OCI-LY7 (cell line): ENCODE data around the gene PDZD2. TPM values are rescaled to one million over a fixed set of nuclear protein-coding genes. Genes with fewer than 3 reads are reported as not detected.

Source experiments
- BruUV-seq: library from RNA; stranded (reverse); fragments of 400-500 nt; replicated peaks from 2 replicates; lab custom pipeline; 2021; lab: Mats Ljungman, UMichigan
- CTCF ChIA-PET: fragments of 300-600 bp; sonication (Branson Sonifier 250); formaldehyde crosslinking; loops from one replicate; lab custom pipeline; 2022; ENCODE audit warnings: antibody characterized with exemption; ENCODE audit not compliant: unreplicated experiment; lab: Charles Lee
- POLR2A ChIA-PET: fragments of 300-600 bp; sonication (Branson Sonifier 250); formaldehyde crosslinking; loops from one replicate; lab custom pipeline; 2022; ENCODE audit warnings: antibody characterized with exemption; lab: Charles Lee
- DNase-seq: peaks from one replicate; pipeline ENCODE4 v3.0.0-alpha.2; 2015; ENCODE audit warnings: low spot score
- H2AFZ ChIP-seq: fragments of 200-600 bp; sonication (generic), shearing (Covaris generic); 2 replicates; pipeline ENCODE4 v1.6.1; 2014; ENCODE audit warnings: mild to moderate bottlenecking, antibody characterized with exemption, low read length, moderate library complexity
- H3K27ac ChIP-seq: fragments of 200-600 bp; sonication (generic); 2 replicates; pipeline ENCODE4 v1.5.1; 2014; ENCODE audit warnings: mixed run types, low read depth, mild to moderate bottlenecking, moderate library complexity, low read length, inconsistent platforms; ENCODE audit not compliant: poor library complexity, severe bottlenecking
- H3K36me3 ChIP-seq: fragments of 200-600 bp; sonication (generic); 2 replicates; pipeline ENCODE4 v1.6.1; 2014; ENCODE audit warnings: mild to moderate bottlenecking, antibody characterized with exemption, low read length, moderate library complexity, mixed read lengths; ENCODE audit not compliant: insufficient read depth
- H3K4me1 ChIP-seq: fragments of 200-600 bp; sonication (generic); 2 replicates; pipeline ENCODE4 v1.5.1; 2014; ENCODE audit warnings: mild to moderate bottlenecking, low read length; ENCODE audit not compliant: insufficient read depth, poor library complexity, severe bottlenecking
- H3K4me2 ChIP-seq: fragments of 200-600 bp; sonication (generic); 2 replicates; pipeline ENCODE4 v1.6.1; 2014; ENCODE audit warnings: mild to moderate bottlenecking, low read length
- H3K4me3 ChIP-seq: fragments of 200-600 bp; sonication (generic); 2 replicates; pipeline ENCODE4 v1.5.1; 2014; ENCODE audit warnings: mild to moderate bottlenecking, low read depth, low read length; ENCODE audit not compliant: poor library complexity, severe bottlenecking
- H3K79me2 ChIP-seq: fragments of 200-600 bp; sonication (generic); 2 replicates; pipeline ENCODE4 v1.6.1; 2016; ENCODE audit warnings: low read depth, mild to moderate bottlenecking, low read length, moderate library complexity, mixed read lengths; ENCODE audit not compliant: insufficient read depth
- H3K9me2 ChIP-seq: fragments of 200-600 bp; sonication (generic); 2 replicates; pipeline ENCODE4 v1.6.1; 2016; ENCODE audit warnings: mild to moderate bottlenecking, low read length, mixed read lengths; ENCODE audit not compliant: insufficient read depth
- H3K9me3 ChIP-seq: fragments of 200-600 bp; sonication (generic); 2 replicates; pipeline ENCODE4 v1.6.1; 2014; ENCODE audit warnings: mild to moderate bottlenecking, mixed run types, low read length, mixed read lengths
- H4K20me1 ChIP-seq: fragments of 200-600 bp; sonication (generic); 2 replicates; pipeline ENCODE4 v1.6.1; 2014; ENCODE audit warnings: mild to moderate bottlenecking, antibody characterized with exemption, low read length, moderate library complexity, mixed read lengths; ENCODE audit not compliant: insufficient read depth
- EZH2phosphoT487 ChIP-seq: fragments of 200-600 bp; sonication (generic); IDR thresholded peaks from 2 replicates; pipeline ENCODE4 v1.6.1; 2018; ENCODE audit warnings: low read depth, borderline replicate concordance, mild to moderate bottlenecking, mixed run types, antibody characterized with exemption, low read length, moderate library complexity, mixed read lengths
- intact Hi-C: fragments of 100-400 bp; cut with micrococcal nuclease; formaldehyde crosslinking; loops from one replicate; pipeline ENCODE4 v1.10.0; 2022; ENCODE audit not compliant: unreplicated experiment
- total RNA-seq, 2 experiments: library from RNA; depleted of rRNA in 1 of 2; stranded (reverse); fragments of >200 nt in 1 of 2; shearing (Covaris generic) in 1 of 2; gene quantifications; 2 replicates each; pipeline ENCODE4 v1.2.3, GENCODE V29; 2014 to 2022
- TF ChIP-seq, protein P1 (sequence below): fragments of 200-600 bp; sonication (generic); conservative IDR thresholded peaks from 2 replicates; pipeline ENCODE4 v1.5.1; 2014; ENCODE audit warnings: mild to moderate bottlenecking, antibody characterized with exemption, low read length, moderate library complexity, mixed read lengths

PDZD2 gene
- total RNA-seq, 2 experiments from 2014 or later: 8.6 to 10.6 TPM

- ChIA-PET CTCF (no interaction called here), POLR2A (interaction anchor here (0.5 to 0.7 kb wide), 3 partner anchors 25 to 276 kb away, joined by 3 to 6 read pairs (median 3); no protein-coding TSS in a partner anchor)
- intact Hi-C loops: no loop called here
Measured at GRCh38 chr5:31924005-31924404, 285.1 kb downstream of the PDZD2 start.

GRCh38 chr5:31931874-31932273 lies 292.9 kb downstream of the PDZD2 start:
- Histone ChIP-seq H3K36me3 (no peaks in the 10 kb centered on the region), H3K9me3 (no peaks in the 10 kb centered on the region), H3K4me1 (no peaks in the 10 kb centered on the region), H3K4me3 (no peak overlapping the region), H3K79me2 (no peaks in the 10 kb centered on the region), H3K4me2 (no peak overlapping the region), H2AFZ (no peak overlapping the region), H4K20me1 (no peaks in the 10 kb centered on the region), H3K9me2 (no peaks in the 10 kb centered on the region), H3K27ac (no peak overlapping the region)
- TF ChIP-seq EZH2phosphoT487: no peak
- TF ChIP-seq, protein P1, sequence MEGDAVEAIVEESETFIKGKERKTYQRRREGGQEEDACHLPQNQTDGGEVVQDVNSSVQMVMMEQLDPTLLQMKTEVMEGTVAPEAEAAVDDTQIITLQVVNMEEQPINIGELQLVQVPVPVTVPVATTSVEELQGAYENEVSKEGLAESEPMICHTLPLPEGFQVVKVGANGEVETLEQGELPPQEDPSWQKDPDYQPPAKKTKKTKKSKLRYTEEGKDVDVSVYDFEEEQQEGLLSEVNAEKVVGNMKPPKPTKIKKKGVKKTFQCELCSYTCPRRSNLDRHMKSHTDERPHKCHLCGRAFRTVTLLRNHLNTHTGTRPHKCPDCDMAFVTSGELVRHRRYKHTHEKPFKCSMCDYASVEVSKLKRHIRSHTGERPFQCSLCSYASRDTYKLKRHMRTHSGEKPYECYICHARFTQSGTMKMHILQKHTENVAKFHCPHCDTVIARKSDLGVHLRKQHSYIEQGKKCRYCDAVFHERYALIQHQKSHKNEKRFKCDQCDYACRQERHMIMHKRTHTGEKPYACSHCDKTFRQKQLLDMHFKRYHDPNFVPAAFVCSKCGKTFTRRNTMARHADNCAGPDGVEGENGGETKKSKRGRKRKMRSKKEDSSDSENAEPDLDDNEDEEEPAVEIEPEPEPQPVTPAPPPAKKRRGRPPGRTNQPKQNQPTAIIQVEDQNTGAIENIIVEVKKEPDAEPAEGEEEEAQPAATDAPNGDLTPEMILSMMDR: no peak
- ChIA-PET POLR2A (interaction anchor here (0.7 to 1.0 kb wide), 2 partner anchors 12 to 135 kb away, joined by 3 to 6 read pairs; no protein-coding TSS in a partner anchor), CTCF (interaction anchor here (1.3 kb wide), 1 partner anchor 145 kb away, joined by 7 read pairs; no protein-coding TSS in a partner anchor)
- BruUV-seq: no TSS peak
- intact Hi-C loops: no loop called here
- DNase-seq: no peak

More at GRCh38 chr5:31924005-31924404, 285.1 kb downstream of the PDZD2 start:
- H4K20me1 ChIP-seq: no peaks in the 10 kb centered on the region
- TF ChIP-seq EZH2phosphoT487: no peak
- TF ChIP-seq, protein P1: no peak
- H3K9me3 ChIP-seq: no peaks in the 10 kb centered on the region
- no peak for DNase-seq
- no peak overlapping the region for H2AFZ ChIP-seq
- no peak overlapping the region for H3K27ac ChIP-seq
- no peaks in the 10 kb centered on the region for H3K36me3 ChIP-seq
- no peaks in the 10 kb centered on the region for H3K9me2 ChIP-seq
- no peak overlapping the region for H3K4me3 ChIP-seq
- no peaks in the 10 kb centered on the region for H3K79me2 ChIP-seq
- H3K4me2 ChIP-seq: no peak overlapping the region
- no TSS peak for BruUV-seq
- no peaks in the 10 kb centered on the region for H3K4me1 ChIP-seq

DNA sequence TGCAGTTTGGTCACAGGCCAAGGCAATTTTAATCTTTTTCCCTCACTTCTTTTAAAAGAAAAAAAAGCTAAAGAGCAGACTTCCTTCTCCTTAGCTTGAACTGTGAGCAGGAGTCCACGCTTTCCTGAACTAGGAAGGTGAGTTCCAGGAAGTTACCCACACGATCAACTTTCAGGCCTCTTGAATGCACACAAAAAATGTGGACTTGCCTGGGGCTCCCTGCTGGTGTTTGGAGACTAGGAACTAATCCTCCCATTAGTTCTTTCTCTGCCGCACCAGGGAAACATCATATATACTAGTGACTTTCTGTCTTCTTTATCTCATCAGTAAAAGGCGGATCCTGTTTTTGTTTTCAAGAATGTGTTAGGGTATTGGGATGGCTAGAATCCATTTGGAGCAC lies 295.2 kb downstream of the PDZD2 start:
- TF ChIP-seq, protein P1: no peak
- no peak for TF ChIP-seq EZH2phosphoT487
- no peaks in the 10 kb centered on the region for H3K36me3 ChIP-seq
- no peaks in the 10 kb centered on the region for H3K9me2 ChIP-seq
- H2AFZ ChIP-seq: no peak overlapping the region
- H3K4me3 ChIP-seq: no peak overlapping the region
- no peaks in the 10 kb centered on the region for H4K20me1 ChIP-seq
- POLR2A ChIA-PET: no interaction called here
- intact Hi-C loops: no loop called here
- BruUV-seq: no TSS peak
- H3K4me2 ChIP-seq: no peak overlapping the region
- H3K9me3 ChIP-seq: no peaks in the 10 kb centered on the region
- CTCF ChIA-PET: no interaction called here
- no peaks in the 10 kb centered on the region for H3K79me2 ChIP-seq
- no peak overlapping the region for H3K27ac ChIP-seq
- H3K4me1 ChIP-seq: no peaks in the 10 kb centered on the region
- no peak for DNase-seq
